ENCODE results near the gene CHST3.

- TF ChIP-seq, protein P1, sequence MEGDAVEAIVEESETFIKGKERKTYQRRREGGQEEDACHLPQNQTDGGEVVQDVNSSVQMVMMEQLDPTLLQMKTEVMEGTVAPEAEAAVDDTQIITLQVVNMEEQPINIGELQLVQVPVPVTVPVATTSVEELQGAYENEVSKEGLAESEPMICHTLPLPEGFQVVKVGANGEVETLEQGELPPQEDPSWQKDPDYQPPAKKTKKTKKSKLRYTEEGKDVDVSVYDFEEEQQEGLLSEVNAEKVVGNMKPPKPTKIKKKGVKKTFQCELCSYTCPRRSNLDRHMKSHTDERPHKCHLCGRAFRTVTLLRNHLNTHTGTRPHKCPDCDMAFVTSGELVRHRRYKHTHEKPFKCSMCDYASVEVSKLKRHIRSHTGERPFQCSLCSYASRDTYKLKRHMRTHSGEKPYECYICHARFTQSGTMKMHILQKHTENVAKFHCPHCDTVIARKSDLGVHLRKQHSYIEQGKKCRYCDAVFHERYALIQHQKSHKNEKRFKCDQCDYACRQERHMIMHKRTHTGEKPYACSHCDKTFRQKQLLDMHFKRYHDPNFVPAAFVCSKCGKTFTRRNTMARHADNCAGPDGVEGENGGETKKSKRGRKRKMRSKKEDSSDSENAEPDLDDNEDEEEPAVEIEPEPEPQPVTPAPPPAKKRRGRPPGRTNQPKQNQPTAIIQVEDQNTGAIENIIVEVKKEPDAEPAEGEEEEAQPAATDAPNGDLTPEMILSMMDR (conservative IDR thresholded peaks at IDR 0.05; ENCODE audit: low read length), result no peak
- TF ChIP-seq EZH2phosphoT487 (IDR thresholded peaks at IDR 0.05; ENCODE audit: borderline replicate concordance), result no peak
Measured at GRCh38 chr10:72050873-72051272, 86.7 kb downstream of the CHST3 start.
